Neural cell (in vitro differentiated cells): Measurements from ENCODE around the gene SCYL1.

Experiments
- CTCF ChIP-seq: fragments of 450-650 bp; IDR thresholded peaks from 2 replicates; pipeline ENCODE4 v1.5.1; 2014; ENCODE audit warnings: antibody characterized with exemption, mild to moderate bottlenecking, moderate library complexity; ENCODE audit not compliant: poor library complexity, severe bottlenecking
- EP300 ChIP-seq: fragments of 450-650 bp; conservative IDR thresholded peaks from 2 replicates; pipeline ENCODE4 v1.6.1; 2014; ENCODE audit warnings: antibody characterized with exemption, mild to moderate bottlenecking, moderate library complexity; ENCODE audit not compliant: poor library complexity, severe bottlenecking
- EZH2 ChIP-seq: fragments of 200-600, 300-800 bp; shearing (Covaris generic), sonication (generic); IDR thresholded peaks from 2 replicates; pipeline ENCODE4 v1.6.1; 2014; ENCODE audit warnings: antibody characterized with exemption, low read length, borderline replicate concordance, mild to moderate bottlenecking; ENCODE audit not compliant: insufficient read depth, poor library complexity, severe bottlenecking
- POLR2AphosphoS5 ChIP-seq: IDR thresholded peaks from 2 replicates; pipeline ENCODE4 v1.6.1; 2012
- RAD21 ChIP-seq: fragments of 450-650 bp; conservative IDR thresholded peaks from 2 replicates; pipeline ENCODE4 v1.6.1; 2014; ENCODE audit warnings: antibody characterized with exemption, mild to moderate bottlenecking, moderate library complexity
- SMC3 ChIP-seq: fragments of 450-650 bp; conservative IDR thresholded peaks from 2 replicates; pipeline ENCODE4 v1.6.1; 2014; ENCODE audit warnings: antibody characterized with exemption, mild to moderate bottlenecking, moderate library complexity; ENCODE audit not compliant: poor library complexity
- TAF1 ChIP-seq: IDR thresholded peaks from 2 replicates; pipeline ENCODE4 v1.6.1; 2012; ENCODE audit warnings: low read depth

GRCh38 chr11:65524014-65524740 is 706 bp upstream of the SCYL1 start:
- TF ChIP-seq CTCF (no peak), SMC3 (no peak), POLR2AphosphoS5 (no peak), TAF1 (no peak), EZH2 (no peak), EP300 (no peak), RAD21 (no peak)
